Parathyroid adenoma (tissue), 2 donors: ENCODE results near the gene CTNND2.

Experiments
- H2AFZ ChIP-seq: fragments of 300-600 bp; sonication (generic); one replicate; pipeline ENCODE4 v1.7.0; 2017; ENCODE audit warnings: antibody characterized with exemption, mild to moderate bottlenecking
- H3K27ac ChIP-seq: fragments of 300-600 bp; sonication (generic); one replicate; pipeline ENCODE4 v1.7.0; 2017
- H3K27me3 ChIP-seq: fragments of 300-600 bp; sonication (generic); one replicate; pipeline ENCODE4 v1.7.0; 2017; ENCODE audit warnings: low read length; ENCODE audit not compliant: control insufficient read depth, insufficient read depth
- H3K36me3 ChIP-seq: fragments of 300-600 bp; sonication (generic); one replicate; pipeline ENCODE4 v1.7.0; 2017; ENCODE audit warnings: low read length; ENCODE audit not compliant: control insufficient read depth, insufficient read depth
- H3K4me1 ChIP-seq: fragments of 300-600 bp; sonication (generic); one replicate; pipeline ENCODE4 v1.7.0; 2017; ENCODE audit warnings: control low read depth
- H3K4me2 ChIP-seq: fragments of 300-600 bp; sonication (generic); one replicate; pipeline ENCODE4 v1.7.0; 2017; ENCODE audit warnings: low read length
- H3K4me3 ChIP-seq: fragments of 300-600 bp; sonication (generic); one replicate; pipeline ENCODE4 v1.7.0; 2017; ENCODE audit warnings: low read depth, low read length
- H3K79me2 ChIP-seq: fragments of 300-600 bp; sonication (generic); one replicate; pipeline ENCODE4 v1.7.0; 2017; ENCODE audit warnings: control low read depth
- H3K9ac ChIP-seq: fragments of 300-600 bp; sonication (generic); one replicate; pipeline ENCODE4 v1.7.0; 2017; ENCODE audit warnings: mild to moderate bottlenecking
- H3K9me3 ChIP-seq: fragments of 300-600 bp; sonication (generic); one replicate; pipeline ENCODE4 v1.7.0; 2017; ENCODE audit warnings: low read length; ENCODE audit not compliant: control insufficient read depth
- TF ChIP-seq, protein P1 (sequence below): fragments of 300-600 bp; sonication (generic); IDR thresholded peaks from one replicate; pipeline ENCODE4 v1.7.0; 2017; ENCODE audit warnings: antibody characterized with exemption, mild to moderate bottlenecking
- donor health status: primary hyperparathyroidism.

CTNND2 gene

DNA sequence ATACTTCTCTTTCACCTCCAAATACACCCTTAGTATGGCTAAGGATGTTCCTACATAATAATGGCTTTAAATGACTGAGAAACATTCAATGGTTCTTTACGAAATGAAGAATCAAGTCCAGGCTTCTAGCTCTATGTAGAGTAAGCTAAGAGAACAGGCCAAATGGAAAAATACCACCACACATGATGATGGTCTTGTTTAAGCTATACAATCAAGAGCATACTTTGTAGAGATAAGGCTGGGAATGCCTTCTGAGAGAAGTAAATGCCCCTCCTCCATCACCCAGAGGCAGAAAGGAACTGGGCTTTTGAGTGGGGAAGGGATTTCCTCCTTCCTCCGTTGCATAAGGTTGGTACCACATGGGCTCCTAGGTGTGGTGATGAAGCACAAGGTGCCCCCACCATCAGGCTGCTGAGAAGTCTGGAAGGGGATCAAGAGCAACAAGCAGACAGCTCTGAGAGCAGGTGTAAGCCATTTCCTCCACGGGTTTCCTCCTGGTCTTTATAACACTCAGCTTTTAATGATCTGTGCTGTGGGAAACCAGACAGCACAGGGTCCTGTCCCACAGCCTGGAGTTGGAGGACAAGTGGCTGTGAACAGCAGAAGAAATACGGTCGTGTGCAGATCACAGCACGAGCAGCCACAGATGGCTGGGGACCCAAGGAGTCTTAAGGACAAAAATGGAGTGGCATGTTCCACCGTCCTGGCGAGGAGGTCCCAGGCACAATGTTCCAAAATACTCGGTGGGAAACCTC, 396.9 kb downstream of the CTNND2 start:
- no peaks in the 10 kb centered on the region for H3K27me3 ChIP-seq
- H2AFZ ChIP-seq, result no peak overlapping the region
- H3K4me2 ChIP-seq, result no peak overlapping the region
- H3K9ac ChIP-seq, result no peak overlapping the region
- H3K79me2 ChIP-seq, result no peaks in the 10 kb centered on the region
- TF ChIP-seq, protein P1, sequence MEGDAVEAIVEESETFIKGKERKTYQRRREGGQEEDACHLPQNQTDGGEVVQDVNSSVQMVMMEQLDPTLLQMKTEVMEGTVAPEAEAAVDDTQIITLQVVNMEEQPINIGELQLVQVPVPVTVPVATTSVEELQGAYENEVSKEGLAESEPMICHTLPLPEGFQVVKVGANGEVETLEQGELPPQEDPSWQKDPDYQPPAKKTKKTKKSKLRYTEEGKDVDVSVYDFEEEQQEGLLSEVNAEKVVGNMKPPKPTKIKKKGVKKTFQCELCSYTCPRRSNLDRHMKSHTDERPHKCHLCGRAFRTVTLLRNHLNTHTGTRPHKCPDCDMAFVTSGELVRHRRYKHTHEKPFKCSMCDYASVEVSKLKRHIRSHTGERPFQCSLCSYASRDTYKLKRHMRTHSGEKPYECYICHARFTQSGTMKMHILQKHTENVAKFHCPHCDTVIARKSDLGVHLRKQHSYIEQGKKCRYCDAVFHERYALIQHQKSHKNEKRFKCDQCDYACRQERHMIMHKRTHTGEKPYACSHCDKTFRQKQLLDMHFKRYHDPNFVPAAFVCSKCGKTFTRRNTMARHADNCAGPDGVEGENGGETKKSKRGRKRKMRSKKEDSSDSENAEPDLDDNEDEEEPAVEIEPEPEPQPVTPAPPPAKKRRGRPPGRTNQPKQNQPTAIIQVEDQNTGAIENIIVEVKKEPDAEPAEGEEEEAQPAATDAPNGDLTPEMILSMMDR, result no peak
- no peak overlapping the region for H3K4me3 ChIP-seq
- H3K36me3 ChIP-seq, result no peaks in the 10 kb centered on the region
- H3K27ac ChIP-seq, result no peak overlapping the region
- H3K9me3 ChIP-seq, result no peaks in the 10 kb centered on the region
- H3K4me1 ChIP-seq, result no peaks in the 10 kb centered on the region

DNA sequence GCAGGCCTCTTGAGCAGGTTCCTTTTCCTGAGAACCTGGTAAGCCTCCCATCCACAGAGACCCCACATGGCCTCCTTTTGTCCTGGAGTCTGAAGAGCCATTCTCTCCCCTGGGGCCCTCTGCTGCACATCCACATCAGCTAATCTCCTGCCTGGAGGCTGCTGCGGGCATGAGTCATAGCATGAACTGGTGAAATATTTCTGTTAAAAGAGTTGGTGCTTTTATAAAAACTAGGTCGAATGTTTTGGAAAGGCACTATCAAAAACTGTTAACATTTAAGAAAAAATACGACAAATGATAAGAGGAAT, 399.4 kb downstream of the CTNND2 start:
- no peaks in the 10 kb centered on the region for H3K79me2 ChIP-seq
- H2AFZ ChIP-seq, result no peak overlapping the region
- H3K9ac ChIP-seq, result no peak overlapping the region
- H3K27me3 ChIP-seq, result no peaks in the 10 kb centered on the region
- H3K4me2 ChIP-seq, result no peak overlapping the region
- H3K4me1 ChIP-seq, result no peaks in the 10 kb centered on the region
- TF ChIP-seq, protein P1, result no peak
- no peaks in the 10 kb centered on the region for H3K36me3 ChIP-seq
- H3K27ac ChIP-seq, result no peak overlapping the region
- no peak overlapping the region for H3K4me3 ChIP-seq
- H3K9me3 ChIP-seq, result no peaks in the 10 kb centered on the region

DNA sequence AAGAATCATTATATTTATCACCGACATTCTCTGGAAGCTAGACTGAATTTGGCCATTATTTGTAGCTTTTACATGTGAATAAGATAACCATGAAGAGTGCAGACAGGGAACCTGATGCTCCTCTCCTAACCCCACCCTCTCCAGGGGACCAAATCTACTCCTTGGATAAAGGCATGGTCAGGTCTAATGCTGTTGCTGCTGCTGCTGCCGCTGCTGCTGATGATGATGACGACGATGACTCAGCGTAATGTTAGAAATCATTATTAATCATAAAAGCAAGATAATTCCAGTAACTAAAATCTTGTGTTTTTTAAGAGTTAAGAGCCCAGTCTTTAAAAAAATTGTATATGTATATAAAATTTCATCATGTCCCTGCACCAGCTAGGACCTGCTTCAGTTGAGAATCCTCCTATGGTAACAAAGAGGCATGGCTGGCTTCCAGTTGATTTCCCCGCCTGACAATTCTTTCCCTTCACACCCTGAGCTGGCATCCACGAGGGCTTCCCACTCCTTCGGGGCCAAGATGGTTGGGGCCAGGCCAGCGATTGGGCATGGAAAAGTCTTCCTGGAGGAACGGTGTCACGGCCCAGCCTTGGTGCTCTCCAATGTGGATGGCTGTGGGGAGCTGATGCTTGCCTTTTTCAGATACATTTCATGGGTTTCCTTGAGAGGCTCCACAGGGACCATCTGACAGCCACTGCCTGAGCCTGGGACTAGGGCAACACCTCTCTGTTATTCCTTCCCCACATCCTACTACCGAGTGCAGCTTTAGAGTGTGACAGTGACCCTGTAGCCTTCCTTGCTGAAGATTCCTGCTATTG, 400.0 kb downstream of the CTNND2 start:
- Histone ChIP-seq H2AFZ (no peak overlapping the region), H3K4me3 (no peak overlapping the region), H3K9me3 (no peaks in the 10 kb centered on the region), H3K79me2 (no peaks in the 10 kb centered on the region), H3K36me3 (no peaks in the 10 kb centered on the region), H3K27me3 (no peaks in the 10 kb centered on the region), H3K4me2 (no peak overlapping the region), H3K27ac (no peak overlapping the region), H3K9ac (no peak overlapping the region), H3K4me1 (no peaks in the 10 kb centered on the region)
- TF ChIP-seq, protein P1, result no peak

DNA sequence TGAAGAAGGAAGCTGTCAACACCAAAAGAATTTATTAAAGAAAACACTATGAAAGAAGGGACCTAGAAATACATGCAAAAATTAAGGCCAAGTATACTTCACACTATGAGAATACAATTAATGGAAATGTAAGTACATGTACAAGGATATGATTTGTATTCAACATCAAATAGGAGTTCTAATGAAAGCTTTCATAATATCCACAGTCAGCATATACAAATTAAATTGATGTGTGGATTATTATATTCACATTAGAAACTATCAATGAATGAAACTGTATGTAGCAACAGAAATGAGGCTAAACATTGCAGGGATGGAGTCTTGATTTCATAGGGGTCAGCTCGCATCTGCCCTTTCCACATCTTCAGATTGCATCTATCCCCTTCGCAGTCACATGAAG, 401.5 kb downstream of the CTNND2 start:
- TF ChIP-seq, protein P1, result no peak
- Histone ChIP-seq H3K4me1 (no peaks in the 10 kb centered on the region), H3K4me2 (no peak overlapping the region), H3K9ac (no peak overlapping the region), H3K9me3 (no peaks in the 10 kb centered on the region), H3K27me3 (no peaks in the 10 kb centered on the region), H3K27ac (no peak overlapping the region), H2AFZ (no peak overlapping the region), H3K79me2 (no peaks in the 10 kb centered on the region), H3K36me3 (no peaks in the 10 kb centered on the region), H3K4me3 (no peak overlapping the region)
